Measurements from ENCODE around the gene DLX4.

GRCh38 chr17:49980703-49981197 lies 11.8 kb downstream of the DLX4 start:
- TF ChIP-seq, protein P1, sequence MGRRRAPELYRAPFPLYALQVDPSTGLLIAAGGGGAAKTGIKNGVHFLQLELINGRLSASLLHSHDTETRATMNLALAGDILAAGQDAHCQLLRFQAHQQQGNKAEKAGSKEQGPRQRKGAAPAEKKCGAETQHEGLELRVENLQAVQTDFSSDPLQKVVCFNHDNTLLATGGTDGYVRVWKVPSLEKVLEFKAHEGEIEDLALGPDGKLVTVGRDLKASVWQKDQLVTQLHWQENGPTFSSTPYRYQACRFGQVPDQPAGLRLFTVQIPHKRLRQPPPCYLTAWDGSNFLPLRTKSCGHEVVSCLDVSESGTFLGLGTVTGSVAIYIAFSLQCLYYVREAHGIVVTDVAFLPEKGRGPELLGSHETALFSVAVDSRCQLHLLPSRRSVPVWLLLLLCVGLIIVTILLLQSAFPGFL (CRISPR knock-in tag; IDR thresholded peaks at IDR 0.05; ENCODE audit: borderline replicate concordance), result no peak
- TF ChIP-seq, protein P2, sequence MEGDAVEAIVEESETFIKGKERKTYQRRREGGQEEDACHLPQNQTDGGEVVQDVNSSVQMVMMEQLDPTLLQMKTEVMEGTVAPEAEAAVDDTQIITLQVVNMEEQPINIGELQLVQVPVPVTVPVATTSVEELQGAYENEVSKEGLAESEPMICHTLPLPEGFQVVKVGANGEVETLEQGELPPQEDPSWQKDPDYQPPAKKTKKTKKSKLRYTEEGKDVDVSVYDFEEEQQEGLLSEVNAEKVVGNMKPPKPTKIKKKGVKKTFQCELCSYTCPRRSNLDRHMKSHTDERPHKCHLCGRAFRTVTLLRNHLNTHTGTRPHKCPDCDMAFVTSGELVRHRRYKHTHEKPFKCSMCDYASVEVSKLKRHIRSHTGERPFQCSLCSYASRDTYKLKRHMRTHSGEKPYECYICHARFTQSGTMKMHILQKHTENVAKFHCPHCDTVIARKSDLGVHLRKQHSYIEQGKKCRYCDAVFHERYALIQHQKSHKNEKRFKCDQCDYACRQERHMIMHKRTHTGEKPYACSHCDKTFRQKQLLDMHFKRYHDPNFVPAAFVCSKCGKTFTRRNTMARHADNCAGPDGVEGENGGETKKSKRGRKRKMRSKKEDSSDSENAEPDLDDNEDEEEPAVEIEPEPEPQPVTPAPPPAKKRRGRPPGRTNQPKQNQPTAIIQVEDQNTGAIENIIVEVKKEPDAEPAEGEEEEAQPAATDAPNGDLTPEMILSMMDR (IDR thresholded peaks at IDR 0.05), result no peak
- TF ChIP-seq E2F1 (CRISPR knock-in tag; IDR thresholded peaks at IDR 0.05), result no peak
- TF ChIP-seq, protein P3, sequence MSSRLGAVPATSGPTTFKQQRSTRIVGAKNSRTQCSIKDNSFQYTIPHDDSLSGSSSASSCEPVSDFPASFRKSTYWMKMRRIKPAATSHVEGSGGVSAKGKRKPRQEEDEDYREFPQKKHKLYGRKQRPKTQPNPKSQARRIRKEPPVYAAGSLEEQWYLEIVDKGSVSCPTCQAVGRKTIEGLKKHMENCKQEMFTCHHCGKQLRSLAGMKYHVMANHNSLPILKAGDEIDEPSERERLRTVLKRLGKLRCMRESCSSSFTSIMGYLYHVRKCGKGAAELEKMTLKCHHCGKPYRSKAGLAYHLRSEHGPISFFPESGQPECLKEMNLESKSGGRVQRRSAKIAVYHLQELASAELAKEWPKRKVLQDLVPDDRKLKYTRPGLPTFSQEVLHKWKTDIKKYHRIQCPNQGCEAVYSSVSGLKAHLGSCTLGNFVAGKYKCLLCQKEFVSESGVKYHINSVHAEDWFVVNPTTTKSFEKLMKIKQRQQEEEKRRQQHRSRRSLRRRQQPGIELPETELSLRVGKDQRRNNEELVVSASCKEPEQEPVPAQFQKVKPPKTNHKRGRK (CRISPR knock-in tag; IDR thresholded peaks at IDR 0.05; ENCODE audit: borderline replicate concordance), result no peak
- no peak for TF ChIP-seq CDX4 (CRISPR knock-in tag; IDR thresholded peaks at IDR 0.05; ENCODE audit: borderline replicate concordance)
- TF ChIP-seq SMAD3 (CRISPR knock-in tag; IDR thresholded peaks at IDR 0.05; ENCODE audit: borderline replicate concordance), result no peak
- no peak for TF ChIP-seq ZNF232 (CRISPR knock-in tag; IDR thresholded peaks at IDR 0.05)
